Fibroblast of villous mesenchyme (primary cell): ENCODE measurements around the gene RAB8A. TPM values are rescaled to one million over a fixed set of nuclear protein-coding genes. Genes with fewer than 3 reads are reported as not detected.

ENCODE experiments used
- DNase-seq: peaks from one replicate; pipeline ENCODE4 v3.0.0-alpha.2; 2010; ENCODE audit warnings: low read depth
- H3K4me3 ChIP-seq: 2 replicates; pipeline ENCODE4 v1.5.1; 2011; ENCODE audit warnings: low read depth, mild to moderate bottlenecking, low read length
- total RNA-seq: library from RNA; depleted of rRNA; stranded (reverse); fragments of >200 nt; gene quantifications from 2 replicates; pipeline ENCODE4 v1.2.3, GENCODE V29; 2012
- TF ChIP-seq, protein P1 (sequence below): IDR thresholded peaks from 2 replicates; pipeline ENCODE4 v1.5.1; 2012; ENCODE audit warnings: low read depth, mild to moderate bottlenecking, low read length; ENCODE audit not compliant: insufficient read depth

The RAB8A gene
- total RNA-seq, 1 donor: 92.0 TPM

DNA sequence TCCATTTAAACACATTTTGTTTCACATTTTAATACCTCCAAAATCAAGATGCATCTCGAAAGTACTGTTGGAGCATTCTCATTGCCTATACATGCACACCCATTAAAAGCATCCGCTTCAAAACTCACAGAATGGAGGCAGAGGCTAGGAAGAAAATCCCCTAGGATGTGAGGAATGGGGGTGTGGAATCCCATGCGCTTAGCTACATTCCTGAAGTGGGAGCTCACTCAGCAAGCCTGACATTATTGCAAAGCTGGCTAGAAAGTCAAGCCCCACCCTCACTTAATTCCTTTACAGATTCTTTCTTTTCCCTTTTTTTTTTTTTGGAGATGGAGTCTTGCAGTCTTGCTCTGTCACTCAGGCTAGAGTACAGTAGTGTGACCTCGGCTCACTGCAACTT is 68.9 kb downstream of the RAB8A start:
- TF ChIP-seq, protein P1, sequence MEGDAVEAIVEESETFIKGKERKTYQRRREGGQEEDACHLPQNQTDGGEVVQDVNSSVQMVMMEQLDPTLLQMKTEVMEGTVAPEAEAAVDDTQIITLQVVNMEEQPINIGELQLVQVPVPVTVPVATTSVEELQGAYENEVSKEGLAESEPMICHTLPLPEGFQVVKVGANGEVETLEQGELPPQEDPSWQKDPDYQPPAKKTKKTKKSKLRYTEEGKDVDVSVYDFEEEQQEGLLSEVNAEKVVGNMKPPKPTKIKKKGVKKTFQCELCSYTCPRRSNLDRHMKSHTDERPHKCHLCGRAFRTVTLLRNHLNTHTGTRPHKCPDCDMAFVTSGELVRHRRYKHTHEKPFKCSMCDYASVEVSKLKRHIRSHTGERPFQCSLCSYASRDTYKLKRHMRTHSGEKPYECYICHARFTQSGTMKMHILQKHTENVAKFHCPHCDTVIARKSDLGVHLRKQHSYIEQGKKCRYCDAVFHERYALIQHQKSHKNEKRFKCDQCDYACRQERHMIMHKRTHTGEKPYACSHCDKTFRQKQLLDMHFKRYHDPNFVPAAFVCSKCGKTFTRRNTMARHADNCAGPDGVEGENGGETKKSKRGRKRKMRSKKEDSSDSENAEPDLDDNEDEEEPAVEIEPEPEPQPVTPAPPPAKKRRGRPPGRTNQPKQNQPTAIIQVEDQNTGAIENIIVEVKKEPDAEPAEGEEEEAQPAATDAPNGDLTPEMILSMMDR: no peak
- no peak overlapping the region for H3K4me3 ChIP-seq
- peak; percentile 70 for DNase-seq

Other genes with a start within 250 kb of the RAB8A start
- gene CYP4F2, start 213.8 kb upstream of the RAB8A start, total RNA-seq: not detected in 2 replicates
- not detected in 2 replicates for gene CYP4F11, start 177.4 kb upstream of the RAB8A start, total RNA-seq
- gene OR10H4, start 162.9 kb upstream of the RAB8A start, total RNA-seq: not detected in 2 replicates
- gene TPM4, start 35.4 kb upstream of the RAB8A start, total RNA-seq: 1,325 and 1,470 TPM in 2 replicates
- gene HSH2D, start 31.8 kb downstream of the RAB8A start, total RNA-seq: not detected in 2 replicates
- gene CIB3, start 61.6 kb downstream of the RAB8A start, total RNA-seq: not detected in 2 replicates
- gene FAM32A, start 73.5 kb downstream of the RAB8A start, total RNA-seq: 94.1 TPM in 2 replicates
- 60.6 and 78.6 TPM in 2 replicates for gene AP1M1, start 86.0 kb downstream of the RAB8A start, total RNA-seq
- 3.0 and 6.8 TPM in 2 replicates for gene KLF2, start 212.9 kb downstream of the RAB8A start, total RNA-seq